CD14-positive monocyte (primary cell): ENCODE data around the gene TWNK. TPM values are rescaled to one million over a fixed set of nuclear protein-coding genes. Genes with fewer than 3 reads are reported as not detected.

ENCODE experiments used
- DNase-seq, 3 donors: peaks; one replicate each; pipeline ENCODE4 v3.0.0-alpha.2; 2011 to 2022
- H2AFZ ChIP-seq: 2 replicates; pipeline ENCODE4 v1.6.0; 2012; ENCODE audit warnings: mild to moderate bottlenecking, low read depth, low read length, inconsistent platforms; ENCODE audit not compliant: insufficient read depth, poor library complexity, severe bottlenecking
- H3K27ac ChIP-seq, 2 donors: 1 replicate in 1 of 2; 2 replicates in 1 of 2; pipeline ENCODE4 v1.5.1; 2012 to 2013; ENCODE audit warnings: low read length in 2 of 2, control low read depth in 1 of 2, inconsistent platforms in 1 of 2, low read depth in 1 of 2, mild to moderate bottlenecking in 1 of 2
- H3K27me3 ChIP-seq, 2 donors: one replicate each; pipeline versions ENCODE4 v1.6.0 to v1.6.1; 2011 to 2013; ENCODE audit warnings: low read length in 2 of 2; ENCODE audit not compliant: control insufficient read depth in 2 of 2, insufficient read depth in 2 of 2
- H3K36me3 ChIP-seq, 2 donors: replicated peaks in 1 of 2; 1 replicate in 1 of 2; 2 replicates in 1 of 2; pipeline versions ENCODE4 v1.5.1 to v1.6.1; 2012 to 2013; ENCODE audit warnings: low read length in 2 of 2, control low read depth in 1 of 2, inconsistent platforms in 1 of 2, mild to moderate bottlenecking in 1 of 2; ENCODE audit not compliant: insufficient read depth in 2 of 2, control insufficient read depth in 1 of 2
- H3K4me1 ChIP-seq, 2 donors: 1 replicate in 1 of 2; 2 replicates in 1 of 2; pipeline versions ENCODE4 v1.5.1 to v1.6.1; 2012 to 2013; ENCODE audit warnings: low read length in 2 of 2, control low read depth in 1 of 2, inconsistent platforms in 1 of 2, mild to moderate bottlenecking in 1 of 2, moderate library complexity in 1 of 2; ENCODE audit not compliant: insufficient read depth in 2 of 2, control insufficient read depth in 1 of 2
- H3K4me2 ChIP-seq: replicated peaks from 2 replicates; pipeline ENCODE3; 2012; ENCODE audit warnings: low read length, moderate library complexity, mild to moderate bottlenecking; ENCODE audit not compliant: poor library complexity, severe bottlenecking; ENCODE audit errors: extremely low read depth
- H3K4me3 ChIP-seq, 3 experiments: fragments of 200-600 bp in 1 of 3; sonication (generic) in 1 of 3; replicated peaks in 1 of 3; 1 replicate in 2 of 3; 2 replicates in 1 of 3; pipeline ENCODE4 v1.5.1; 2011 to 2013; ENCODE audit warnings: low read length in 3 of 3, mild to moderate bottlenecking in 3 of 3, control low read depth in 2 of 3, low read depth in 2 of 3, inconsistent platforms in 1 of 3, moderate library complexity in 1 of 3
- H3K79me2 ChIP-seq: 2 replicates; pipeline ENCODE4 v1.6.0; 2012; ENCODE audit warnings: mild to moderate bottlenecking, control low read depth, inconsistent platforms, low read length, moderate library complexity; ENCODE audit not compliant: insufficient read depth
- H3K9ac ChIP-seq: 2 replicates; pipeline ENCODE4 v1.6.0; 2017; ENCODE audit warnings: low read length, mild to moderate bottlenecking; ENCODE audit not compliant: insufficient read depth, poor library complexity, severe bottlenecking
- H3K9me3 ChIP-seq, 2 donors: replicated peaks in 1 of 2; 1 replicate in 1 of 2; 2 replicates in 1 of 2; pipeline versions ENCODE4 v1.5.1 to v1.6.1; 2012 to 2013; ENCODE audit warnings: low read length in 2 of 2, control low read depth in 1 of 2; ENCODE audit not compliant: control insufficient read depth in 1 of 2, insufficient read depth in 1 of 2
- H4K20me1 ChIP-seq: 2 replicates; pipeline ENCODE4 v1.6.0; 2012; ENCODE audit warnings: mild to moderate bottlenecking, low read length, control low read depth, moderate library complexity; ENCODE audit not compliant: insufficient read depth
- H3K27ac Mint-ChIP-seq, 7 donors: one replicate each; pipeline ENCODE4 v1.8.0; 2020; ENCODE audit warnings: mild to moderate bottlenecking in 7 of 7, mixed read lengths in 7 of 7, moderate library complexity in 6 of 7, inconsistent platforms in 2 of 7
- H3K27me3 Mint-ChIP-seq, 3 donors: one replicate each; pipeline ENCODE4 v1.8.0; 2021 to 2022; ENCODE audit warnings: low read depth in 3 of 3, mild to moderate bottlenecking in 3 of 3, mixed read lengths in 3 of 3, moderate library complexity in 3 of 3, inconsistent platforms in 1 of 3
- H3K36me3 Mint-ChIP-seq, 2 donors: one replicate each; pipeline ENCODE4 v1.8.0; 2020; ENCODE audit warnings: mixed read lengths in 2 of 2, inconsistent platforms in 1 of 2, mild to moderate bottlenecking in 1 of 2
- H3K4me1 Mint-ChIP-seq: one replicate; pipeline ENCODE4 v1.8.0; 2020; ENCODE audit warnings: mild to moderate bottlenecking, mixed read lengths
- H3K4me3 Mint-ChIP-seq, 2 donors: one replicate each; pipeline ENCODE4 v1.8.0; 2020; ENCODE audit warnings: mild to moderate bottlenecking in 2 of 2, mixed read lengths in 2 of 2, moderate library complexity in 1 of 2
- H3K9me3 Mint-ChIP-seq, 7 donors: one replicate each; pipeline ENCODE4 v1.8.0; 2020 to 2022; ENCODE audit warnings: mixed read lengths in 7 of 7, mild to moderate bottlenecking in 6 of 7, moderate library complexity in 6 of 7, inconsistent platforms in 2 of 7
- WGBS: methylation state at CpG from one replicate; pipeline ENCODE4 v1.1.5; 2013; ENCODE audit warnings: missing lambda C conversion rate; ENCODE audit not compliant: insufficient coverage; 5-methylcytosine and 5-hydroxymethylcytosine counted together
- intact Hi-C, 2 donors: fragments of 100-400 bp; cut with micrococcal nuclease; formaldehyde crosslinking; loops; one replicate each; pipeline versions ENCODE4 v1.15.0 to v1.15.1; 2023
- polyA plus RNA-seq, 3 donors: library from polyadenylated mRNA; depleted of rRNA in 1 of 3; unstranded in 2 of 3; stranded (reverse) in 1 of 3; fragments of 300-500 nt in 2 of 3; fragments of >200 nt in 1 of 3; fragmentation: Illumina TruSeq in 2 of 3; gene quantifications; 1 replicate in 2 of 3; 2 replicates in 1 of 3; pipeline ENCODE4 v1.2.3, GENCODE V29; 2012 to 2021
- TF ChIP-seq, protein P1 (sequence below): fragments of 200-600 bp; IDR thresholded peaks from one replicate; pipeline ENCODE4 v1.8.0; 2022; ENCODE audit warnings: antibody characterized with exemption, mild to moderate bottlenecking

The TWNK gene
- polyA plus RNA-seq, 3 donors = 0.31 to 1.2 (median 0.69) TPM

DNA sequence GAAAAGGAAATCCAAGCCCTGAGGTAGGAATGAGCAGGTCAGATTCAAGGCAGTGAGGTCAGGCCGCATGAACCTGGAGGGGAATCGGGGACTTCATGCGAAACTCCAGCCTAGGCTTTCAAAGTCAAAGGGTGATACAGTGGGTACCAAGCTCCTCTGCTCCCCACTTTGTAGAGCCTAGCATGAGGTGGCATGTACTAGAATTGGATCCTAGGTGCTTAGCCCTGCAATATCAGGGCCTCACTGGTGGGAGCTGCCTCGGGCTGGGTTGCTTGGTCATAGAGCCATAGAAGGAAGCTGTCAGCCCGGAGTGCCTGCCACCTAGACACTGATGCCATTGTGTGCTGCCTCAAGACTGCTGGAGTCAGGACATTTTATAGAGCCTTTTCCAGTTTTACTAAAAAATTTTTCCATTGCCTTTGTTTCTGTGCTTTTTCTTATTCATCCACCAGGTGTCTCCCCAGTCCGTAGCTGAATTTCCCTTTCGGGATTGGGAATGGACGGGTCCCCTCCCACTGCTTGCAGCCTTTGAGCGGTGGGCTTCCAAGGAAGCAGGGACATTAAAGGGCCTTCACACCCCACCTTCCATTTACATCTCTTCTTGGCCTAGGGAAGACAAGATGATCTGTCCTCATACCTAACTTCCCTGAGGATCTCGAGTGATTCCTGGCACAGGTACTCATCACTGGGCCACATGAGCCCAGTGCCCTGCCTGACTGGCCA is 6.8 kb downstream of the TWNK start:
- peaks cover 6% of the 10 kb centered on the region for H3K79me2 ChIP-seq
- no peak overlapping the region for H3K27ac ChIP-seq
- H3K9ac ChIP-seq = no peak overlapping the region
- H3K36me3 ChIP-seq = peaks cover 16 to 33% of the 10 kb centered on the region in 2 donors
- H3K4me1 Mint-ChIP-seq = peaks cover 24% of the 10 kb centered on the region
- no peaks in the 10 kb centered on the region for H3K27me3 ChIP-seq
- peaks cover 22 to 31% of the 10 kb centered on the region in 2 donors for H3K4me1 ChIP-seq
- H3K27me3 Mint-ChIP-seq = peaks cover 0 to 3% (median 2%) of the 10 kb centered on the region in 3 donors
- no peaks in the 10 kb centered on the region for H4K20me1 ChIP-seq
- intact Hi-C loops = no loop called here
- no peak overlapping the region for H3K4me3 ChIP-seq
- no peak for DNase-seq
- no peaks in the 10 kb centered on the region for H3K9me3 ChIP-seq
- TF ChIP-seq, protein P1, sequence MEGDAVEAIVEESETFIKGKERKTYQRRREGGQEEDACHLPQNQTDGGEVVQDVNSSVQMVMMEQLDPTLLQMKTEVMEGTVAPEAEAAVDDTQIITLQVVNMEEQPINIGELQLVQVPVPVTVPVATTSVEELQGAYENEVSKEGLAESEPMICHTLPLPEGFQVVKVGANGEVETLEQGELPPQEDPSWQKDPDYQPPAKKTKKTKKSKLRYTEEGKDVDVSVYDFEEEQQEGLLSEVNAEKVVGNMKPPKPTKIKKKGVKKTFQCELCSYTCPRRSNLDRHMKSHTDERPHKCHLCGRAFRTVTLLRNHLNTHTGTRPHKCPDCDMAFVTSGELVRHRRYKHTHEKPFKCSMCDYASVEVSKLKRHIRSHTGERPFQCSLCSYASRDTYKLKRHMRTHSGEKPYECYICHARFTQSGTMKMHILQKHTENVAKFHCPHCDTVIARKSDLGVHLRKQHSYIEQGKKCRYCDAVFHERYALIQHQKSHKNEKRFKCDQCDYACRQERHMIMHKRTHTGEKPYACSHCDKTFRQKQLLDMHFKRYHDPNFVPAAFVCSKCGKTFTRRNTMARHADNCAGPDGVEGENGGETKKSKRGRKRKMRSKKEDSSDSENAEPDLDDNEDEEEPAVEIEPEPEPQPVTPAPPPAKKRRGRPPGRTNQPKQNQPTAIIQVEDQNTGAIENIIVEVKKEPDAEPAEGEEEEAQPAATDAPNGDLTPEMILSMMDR = peak; percentile 45
- H3K9me3 Mint-ChIP-seq = no peaks in the 10 kb centered on the region
- no peak overlapping the region for H3K4me2 ChIP-seq
- H2AFZ ChIP-seq = no peak overlapping the region
- 80% methylated on average over 10 of the region's 10 CpGs for WGBS
- peaks cover 30 to 35% of the 10 kb centered on the region in 2 donors for H3K36me3 Mint-ChIP-seq
- H3K27ac Mint-ChIP-seq = peak overlapping the region in 2 of 7 donors; percentile 61 to 75
- no peak overlapping the region for H3K4me3 Mint-ChIP-seq

DNA sequence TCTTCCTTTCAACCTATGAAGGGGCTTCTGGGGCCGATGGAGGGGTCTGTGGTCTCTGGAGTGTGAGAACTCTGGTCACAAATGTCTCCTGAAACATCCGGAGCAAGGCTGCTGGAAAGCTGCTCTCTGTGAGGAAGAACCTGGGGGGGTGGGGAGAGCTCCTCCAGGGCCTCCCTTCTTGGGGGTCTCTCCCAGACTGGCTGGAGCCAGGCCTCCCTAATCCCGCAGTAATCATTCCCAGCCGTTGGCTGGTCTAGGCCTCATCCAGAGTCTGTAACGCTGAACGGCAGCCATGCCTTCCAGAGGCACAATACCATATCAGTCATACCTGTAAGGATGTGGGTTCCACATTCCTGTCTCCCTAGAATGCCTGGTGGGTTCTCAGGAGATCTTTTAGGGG is 7.8 kb downstream of the TWNK start:
- Mint-ChIP-seq H3K4me3 (no peak overlapping the region), H3K27ac (no peak overlapping the region), H3K27me3 (peaks cover 2 to 3% (median 3%) of the 10 kb centered on the region in 3 donors), H3K9me3 (no peaks in the 10 kb centered on the region), H3K36me3 (peaks cover 25 to 31% of the 10 kb centered on the region in 2 donors), H3K4me1 (peaks cover 25% of the 10 kb centered on the region)
- Histone ChIP-seq H3K27me3 (no peaks in the 10 kb centered on the region), H3K9ac (no peak overlapping the region), H2AFZ (no peak overlapping the region), H3K36me3 (peaks cover 14 to 23% of the 10 kb centered on the region in 2 donors), H3K9me3 (no peaks in the 10 kb centered on the region), H3K4me3 (no peak overlapping the region), H3K79me2 (no peaks in the 10 kb centered on the region), H3K27ac (no peak overlapping the region), H4K20me1 (no peaks in the 10 kb centered on the region), H3K4me2 (no peak overlapping the region), H3K4me1 (peaks cover 25 to 38% of the 10 kb centered on the region in 2 donors)
- TF ChIP-seq, protein P1 = no peak
- intact Hi-C loops = no loop called here
- WGBS = 95% methylated on average over 3 of the region's 6 CpGs
- DNase-seq = no peak
